Activated CD8-positive, alpha-beta T cell treated with anti-CD3 and anti-CD28 coated beads, Interleukin-2, amount 10 ng/mL, durations not matched to agents 7 days and 5 days (primary cell): ENCODE measurements around the gene FMN2. TPM values are rescaled to one million over a fixed set of nuclear protein-coding genes. Genes with fewer than 3 reads are reported as not detected.

ENCODE experiments used
- ATAC-seq: fragments of 150-1000 bp; cut with Tn5 transposase; one replicate; pipeline ENCODE4 v1.10.0; 2021; ENCODE audit warnings: moderate library complexity
- CTCF ChIA-PET: fragments of 350-600 bp; sonication (Branson Sonifier 250); formaldehyde crosslinking; loops from one replicate; lab custom pipeline; 2021; ENCODE audit warnings: antibody characterized with exemption; lab: Charles Lee
- POLR2A ChIA-PET: fragments of 350-600 bp; sonication (Branson Sonifier 250); formaldehyde crosslinking; loops from one replicate; lab custom pipeline; 2021; ENCODE audit warnings: antibody characterized with exemption; lab: Charles Lee
- DNase-seq: peaks from one replicate; pipeline ENCODE4 v3.0.0-alpha.2; 2020
- H3K27ac Mint-ChIP-seq: one replicate; pipeline ENCODE4 v1.8.0; 2021; ENCODE audit warnings: mild to moderate bottlenecking, mixed read lengths
- H3K27me3 Mint-ChIP-seq: one replicate; pipeline ENCODE4 v1.8.0; 2021; ENCODE audit warnings: low read depth, mixed read lengths
- H3K36me3 Mint-ChIP-seq: one replicate; pipeline ENCODE4 v1.8.0; 2021; ENCODE audit warnings: low read depth, mixed read lengths
- H3K4me1 Mint-ChIP-seq: one replicate; pipeline ENCODE4 v1.8.0; 2021; ENCODE audit warnings: low read depth, mixed read lengths
- H3K4me3 Mint-ChIP-seq: one replicate; pipeline ENCODE4 v1.8.0; 2021; ENCODE audit warnings: mild to moderate bottlenecking, mixed read lengths
- H3K9me3 Mint-ChIP-seq: one replicate; pipeline ENCODE4 v1.8.0; 2022; ENCODE audit warnings: mixed read lengths; ENCODE audit not compliant: insufficient read depth
- total RNA-seq, 2 experiments: library from RNA; stranded (reverse); gene quantifications; one replicate each; pipeline ENCODE4 v1.2.3, GENCODE V29; 2021

Gene FMN2
- total RNA-seq, 2 experiments from 2014 or later: not detected

DNA sequence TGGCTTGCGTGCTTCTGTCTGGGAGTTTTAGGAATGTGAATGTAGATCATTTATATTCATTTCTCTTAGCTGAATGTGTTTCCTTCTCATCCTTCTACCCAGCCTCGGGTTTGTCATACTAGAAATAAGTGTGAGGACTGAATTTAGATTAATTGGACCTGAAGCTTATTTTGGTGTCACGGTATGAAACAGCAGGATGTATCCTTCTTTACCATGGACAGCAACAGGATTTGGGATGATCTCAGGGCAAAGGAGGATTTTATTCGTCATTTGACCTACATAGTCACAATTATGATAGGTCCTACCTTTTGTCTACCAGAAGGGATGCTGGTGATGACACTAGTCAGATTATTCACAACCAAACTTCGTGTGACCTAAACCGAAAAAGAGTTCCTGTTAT, 127.4 kb downstream of the FMN2 start:
- DNase-seq: no peak
- H3K9me3 Mint-ChIP-seq: peaks cover 10% of the 10 kb centered on the region
- no peak overlapping the region for H3K4me3 Mint-ChIP-seq
- H3K36me3 Mint-ChIP-seq: no peaks in the 10 kb centered on the region
- H3K27ac Mint-ChIP-seq: no peak overlapping the region
- ChIA-PET CTCF (no interaction called here), POLR2A (no interaction called here)
- no peaks in the 10 kb centered on the region for H3K4me1 Mint-ChIP-seq
- ATAC-seq: no peak
- no peaks in the 10 kb centered on the region for H3K27me3 Mint-ChIP-seq

DNA sequence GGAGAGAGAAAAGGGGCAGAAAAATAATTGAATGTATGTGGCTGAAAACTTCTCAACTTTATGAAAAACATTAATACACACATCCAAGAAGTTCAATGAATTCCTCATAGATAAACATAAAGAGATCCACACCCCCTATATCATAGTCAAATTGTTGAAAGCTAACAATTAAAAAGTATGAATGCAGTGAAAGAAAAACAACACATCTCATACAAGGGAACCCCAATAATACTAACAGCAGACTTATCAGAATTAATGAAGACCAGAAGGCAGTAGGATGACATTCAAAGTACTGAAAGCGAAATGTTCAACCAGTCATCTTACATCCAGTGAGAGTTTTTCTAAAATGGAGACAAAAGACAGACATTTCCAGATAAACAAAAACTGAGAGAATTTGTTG, 134.4 kb downstream of the FMN2 start:
- Mint-ChIP-seq H3K4me3 (no peak overlapping the region), H3K4me1 (no peaks in the 10 kb centered on the region), H3K9me3 (peaks cover 24% of the 10 kb centered on the region), H3K27me3 (no peaks in the 10 kb centered on the region), H3K36me3 (no peaks in the 10 kb centered on the region), H3K27ac (no peak overlapping the region)
- DNase-seq (no peak), ATAC-seq (no peak)
- ChIA-PET POLR2A (no interaction called here), CTCF (no interaction called here)

DNA sequence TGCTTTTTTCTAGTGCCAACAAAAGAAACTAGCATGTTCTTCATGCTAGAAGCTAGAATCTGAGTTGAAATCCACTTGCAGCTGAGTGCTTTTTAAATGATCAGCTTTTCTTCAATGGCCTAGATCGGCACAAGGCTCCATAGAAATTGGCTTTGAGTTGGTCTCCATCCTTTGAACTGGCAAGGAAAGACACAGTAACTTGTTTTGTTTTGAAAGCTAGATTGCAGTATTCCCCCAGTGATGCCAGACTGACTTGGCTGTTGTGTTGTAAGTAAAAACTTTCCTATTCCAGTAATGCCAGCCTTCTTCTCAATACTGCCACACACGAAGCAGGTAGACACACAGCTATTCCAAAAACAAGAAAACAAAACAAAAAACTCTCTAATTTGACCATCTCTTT, 139.1 kb downstream of the FMN2 start:
- Mint-ChIP-seq H3K27me3 (no peaks in the 10 kb centered on the region), H3K27ac (no peak overlapping the region), H3K4me1 (no peaks in the 10 kb centered on the region), H3K4me3 (no peak overlapping the region), H3K36me3 (no peaks in the 10 kb centered on the region), H3K9me3 (peaks cover 3% of the 10 kb centered on the region)
- DNase-seq (no peak), ATAC-seq (no peak)
- POLR2A ChIA-PET: no interaction called here
- CTCF ChIA-PET: no interaction called here

DNA sequence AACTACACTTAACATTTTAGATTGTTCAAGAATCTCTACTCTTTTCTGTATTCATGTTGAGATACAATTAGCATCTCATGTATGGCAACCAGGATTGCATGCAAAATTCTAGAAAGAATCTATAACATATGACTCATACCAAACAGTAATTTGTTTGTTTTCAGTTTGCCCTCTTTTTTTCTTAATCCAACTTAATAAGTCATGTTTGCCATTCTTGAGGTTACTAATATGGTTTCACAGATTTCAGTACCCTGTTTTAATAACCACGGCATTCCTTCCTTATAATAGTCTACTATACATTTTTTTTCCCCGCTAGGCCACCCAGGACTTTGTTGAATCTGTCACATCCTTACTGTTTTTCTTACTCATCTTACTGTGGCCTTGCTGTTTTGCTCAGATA, 140.8 kb downstream of the FMN2 start:
- ChIA-PET POLR2A (no interaction called here), CTCF (no interaction called here)
- no peak overlapping the region for H3K27ac Mint-ChIP-seq
- H3K9me3 Mint-ChIP-seq: no peaks in the 10 kb centered on the region
- no peaks in the 10 kb centered on the region for H3K27me3 Mint-ChIP-seq
- H3K4me1 Mint-ChIP-seq: no peaks in the 10 kb centered on the region
- H3K4me3 Mint-ChIP-seq: no peak overlapping the region
- no peak for DNase-seq
- ATAC-seq: no peak
- no peaks in the 10 kb centered on the region for H3K36me3 Mint-ChIP-seq

DNA sequence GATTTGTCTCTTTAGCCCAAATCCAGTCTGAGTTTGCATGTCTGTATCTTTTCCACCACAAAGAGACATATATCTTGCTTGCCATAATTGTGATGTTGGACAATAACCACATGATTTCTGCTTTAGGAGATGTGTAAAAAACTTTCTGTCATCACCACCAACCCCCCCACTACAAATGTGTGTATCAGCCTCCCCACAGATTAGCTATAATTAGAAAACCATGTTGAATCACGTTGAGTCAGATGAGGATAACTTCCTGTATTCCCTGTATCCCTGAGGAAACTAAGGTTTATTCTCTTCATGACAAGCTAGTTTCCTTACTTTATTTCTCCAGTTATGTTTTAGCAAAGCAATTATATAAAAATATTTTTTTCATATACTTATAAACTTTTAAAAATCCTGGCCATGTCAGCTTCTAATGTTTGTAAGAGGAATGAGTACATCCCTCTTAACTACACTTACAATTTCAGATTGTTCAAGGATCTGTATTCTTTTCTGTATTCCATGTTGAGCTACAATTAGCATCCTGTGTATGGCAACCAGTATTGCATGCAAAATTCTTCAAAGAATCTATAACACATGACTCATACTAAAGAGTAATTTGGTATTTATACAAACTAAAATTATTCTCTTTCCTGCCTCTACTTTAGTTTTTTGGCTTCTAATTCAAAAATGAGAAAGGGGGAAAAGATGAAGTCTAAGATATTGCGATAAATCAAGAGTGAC, 143.0 kb downstream of the FMN2 start:
- ChIA-PET CTCF (no interaction called here), POLR2A (no interaction called here)
- no peak overlapping the region for H3K4me3 Mint-ChIP-seq
- H3K27me3 Mint-ChIP-seq: no peaks in the 10 kb centered on the region
- no peaks in the 10 kb centered on the region for H3K36me3 Mint-ChIP-seq
- H3K4me1 Mint-ChIP-seq: no peaks in the 10 kb centered on the region
- ATAC-seq: no peak
- no peak overlapping the region for H3K27ac Mint-ChIP-seq
- DNase-seq: no peak
- no peaks in the 10 kb centered on the region for H3K9me3 Mint-ChIP-seq

DNA sequence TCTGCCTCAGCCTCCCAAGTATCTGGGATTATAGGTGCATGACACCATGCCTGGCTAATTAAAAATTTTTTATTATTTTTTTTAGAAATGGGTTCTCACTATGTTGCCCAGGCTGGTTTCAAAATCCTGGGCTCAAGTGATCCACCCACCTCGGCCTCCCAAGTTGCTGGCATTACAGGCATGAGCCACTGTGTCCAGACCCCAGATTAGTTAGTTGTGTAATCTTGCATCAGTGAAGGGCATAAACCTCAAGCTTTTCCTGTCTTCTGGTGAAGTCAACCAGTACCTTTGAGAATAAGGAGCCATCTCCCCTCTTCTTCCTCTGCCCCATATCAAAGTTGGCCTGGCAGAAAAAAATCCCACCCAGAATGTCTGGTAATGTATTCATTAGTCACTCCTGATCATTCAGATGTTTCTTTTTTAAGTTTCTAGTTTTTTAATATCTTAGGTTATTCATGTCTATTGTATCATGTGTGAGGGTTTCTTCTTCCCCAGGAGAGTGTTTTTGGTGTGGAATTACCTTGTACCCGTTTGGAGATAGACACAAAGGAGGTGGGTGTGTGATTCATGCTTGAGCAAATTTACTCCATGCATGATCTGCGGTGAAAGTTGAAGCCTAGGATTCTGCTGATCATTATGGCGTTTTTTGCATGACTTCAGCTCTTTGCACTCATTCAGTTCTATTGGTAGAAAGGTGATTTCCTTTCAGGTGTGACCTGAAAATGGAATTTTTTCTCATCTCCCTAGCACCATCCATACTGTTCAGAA, 144.0 kb downstream of the FMN2 start:
- ChIA-PET POLR2A (no interaction called here), CTCF (no interaction called here)
- no peak overlapping the region for H3K27ac Mint-ChIP-seq
- no peaks in the 10 kb centered on the region for H3K4me1 Mint-ChIP-seq
- H3K36me3 Mint-ChIP-seq: no peaks in the 10 kb centered on the region
- H3K4me3 Mint-ChIP-seq: no peak overlapping the region
- no peak for DNase-seq
- ATAC-seq: no peak
- no peaks in the 10 kb centered on the region for H3K27me3 Mint-ChIP-seq
- no peaks in the 10 kb centered on the region for H3K9me3 Mint-ChIP-seq

DNA sequence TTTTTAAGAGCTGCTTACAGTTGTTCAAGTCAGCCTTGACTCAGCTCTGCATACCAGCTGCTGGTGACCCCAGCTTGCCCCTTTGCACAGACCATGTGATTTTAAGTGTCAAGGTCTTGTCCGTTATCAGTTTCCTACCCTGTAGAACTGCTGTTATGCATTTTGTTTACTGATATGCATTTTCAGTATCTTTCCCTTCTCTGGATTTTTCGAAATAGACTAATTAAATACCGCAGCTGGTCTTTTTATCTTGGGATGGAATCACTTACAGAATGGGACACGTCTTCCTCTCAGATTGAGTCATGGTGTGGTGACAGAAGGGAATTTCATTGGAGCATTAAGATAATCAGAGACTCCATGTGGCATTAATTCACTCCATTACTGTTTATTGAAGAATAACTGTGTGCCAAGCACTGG, 145.6 kb downstream of the FMN2 start:
- ATAC-seq: no peak
- H3K27ac Mint-ChIP-seq: no peak overlapping the region
- ChIA-PET CTCF (no interaction called here), POLR2A (no interaction called here)
- H3K4me1 Mint-ChIP-seq: no peaks in the 10 kb centered on the region
- H3K27me3 Mint-ChIP-seq: no peaks in the 10 kb centered on the region
- H3K4me3 Mint-ChIP-seq: no peak overlapping the region
- no peak for DNase-seq
- no peaks in the 10 kb centered on the region for H3K36me3 Mint-ChIP-seq
- H3K9me3 Mint-ChIP-seq: no peaks in the 10 kb centered on the region

DNA sequence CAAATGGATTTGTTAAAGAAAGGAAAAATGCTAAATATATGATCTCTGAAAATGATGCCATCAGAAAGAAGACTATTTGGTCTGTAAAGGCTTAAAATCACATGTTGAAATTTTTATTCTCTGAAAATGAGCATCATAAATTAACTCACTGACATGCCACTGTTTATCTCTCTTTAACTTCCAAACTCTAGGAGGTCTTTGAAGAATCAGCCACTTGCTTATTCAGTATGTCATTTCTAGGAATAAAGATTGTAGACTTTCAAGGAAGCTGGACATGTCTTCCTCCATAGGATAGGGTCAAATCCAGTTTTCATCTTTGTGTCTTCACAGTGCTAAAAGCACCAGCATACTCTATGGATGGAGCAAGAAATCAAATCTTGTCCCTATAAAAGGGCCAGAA, 147.6 kb downstream of the FMN2 start:
- H3K27me3 Mint-ChIP-seq: no peaks in the 10 kb centered on the region
- no peaks in the 10 kb centered on the region for H3K36me3 Mint-ChIP-seq
- DNase-seq (no peak), ATAC-seq (no peak)
- POLR2A ChIA-PET: no interaction called here
- H3K4me3 Mint-ChIP-seq: no peak overlapping the region
- CTCF ChIA-PET: no interaction called here
- peaks cover 6% of the 10 kb centered on the region for H3K9me3 Mint-ChIP-seq
- no peak overlapping the region for H3K27ac Mint-ChIP-seq
- H3K4me1 Mint-ChIP-seq: no peaks in the 10 kb centered on the region

DNA sequence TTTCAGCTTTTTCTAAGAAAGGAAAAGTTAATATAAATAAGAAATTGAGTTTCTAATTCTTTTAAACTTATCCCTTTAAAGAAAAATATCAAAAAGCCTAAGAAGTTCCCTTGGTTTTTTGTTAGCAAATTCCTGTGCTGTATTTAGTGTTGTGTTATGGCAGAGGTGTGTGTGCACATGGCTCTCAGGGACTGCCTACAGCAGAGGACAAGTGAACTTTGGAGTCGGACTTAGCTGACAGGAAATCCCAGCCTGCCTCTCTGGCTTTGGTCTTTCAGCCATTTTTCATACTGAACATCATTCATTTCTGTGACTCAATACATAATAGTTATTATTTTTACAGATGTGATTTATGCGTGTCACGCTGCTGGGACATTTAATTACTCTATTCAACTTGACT, 149.6 kb downstream of the FMN2 start:
- no peak overlapping the region for H3K4me3 Mint-ChIP-seq
- no peak for ATAC-seq
- no peaks in the 10 kb centered on the region for H3K4me1 Mint-ChIP-seq
- H3K36me3 Mint-ChIP-seq: no peaks in the 10 kb centered on the region
- H3K9me3 Mint-ChIP-seq: peaks cover 6% of the 10 kb centered on the region
- no peaks in the 10 kb centered on the region for H3K27me3 Mint-ChIP-seq
- ChIA-PET CTCF (no interaction called here), POLR2A (no interaction called here)
- DNase-seq: no peak
- H3K27ac Mint-ChIP-seq: no peak overlapping the region

DNA sequence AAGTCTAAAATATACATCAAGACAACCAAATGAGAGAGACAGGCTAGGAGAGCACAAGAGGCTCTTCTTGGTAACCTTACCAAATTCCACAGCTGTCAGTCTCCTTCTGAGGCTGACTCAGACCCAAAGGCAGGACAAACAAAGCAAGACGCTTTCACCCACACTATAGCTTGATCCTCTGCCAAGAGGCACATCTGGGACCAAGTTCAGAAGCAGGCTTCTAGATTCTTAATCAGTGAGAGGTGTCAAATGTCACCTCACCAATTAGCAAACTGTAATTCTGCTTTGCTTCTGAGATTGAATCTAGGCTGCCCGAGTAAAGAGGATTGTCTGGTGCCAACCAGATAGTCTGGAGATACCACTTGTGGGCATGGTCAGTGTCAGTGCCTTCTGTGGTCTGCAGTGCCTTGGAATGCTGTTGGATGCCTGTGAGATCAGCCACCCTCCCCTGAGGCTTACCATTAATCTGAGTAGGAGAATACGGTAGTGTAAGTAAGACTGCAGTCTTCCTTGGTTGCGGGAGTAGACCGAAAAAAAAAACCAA, 151.0 kb downstream of the FMN2 start:
- Mint-ChIP-seq H3K36me3 (no peaks in the 10 kb centered on the region), H3K9me3 (peaks cover 6% of the 10 kb centered on the region), H3K27ac (no peak overlapping the region), H3K27me3 (no peaks in the 10 kb centered on the region), H3K4me1 (no peaks in the 10 kb centered on the region), H3K4me3 (no peak overlapping the region)
- ATAC-seq: no peak
- no peak for DNase-seq
- POLR2A ChIA-PET: no interaction called here
- CTCF ChIA-PET: no interaction called here

DNA sequence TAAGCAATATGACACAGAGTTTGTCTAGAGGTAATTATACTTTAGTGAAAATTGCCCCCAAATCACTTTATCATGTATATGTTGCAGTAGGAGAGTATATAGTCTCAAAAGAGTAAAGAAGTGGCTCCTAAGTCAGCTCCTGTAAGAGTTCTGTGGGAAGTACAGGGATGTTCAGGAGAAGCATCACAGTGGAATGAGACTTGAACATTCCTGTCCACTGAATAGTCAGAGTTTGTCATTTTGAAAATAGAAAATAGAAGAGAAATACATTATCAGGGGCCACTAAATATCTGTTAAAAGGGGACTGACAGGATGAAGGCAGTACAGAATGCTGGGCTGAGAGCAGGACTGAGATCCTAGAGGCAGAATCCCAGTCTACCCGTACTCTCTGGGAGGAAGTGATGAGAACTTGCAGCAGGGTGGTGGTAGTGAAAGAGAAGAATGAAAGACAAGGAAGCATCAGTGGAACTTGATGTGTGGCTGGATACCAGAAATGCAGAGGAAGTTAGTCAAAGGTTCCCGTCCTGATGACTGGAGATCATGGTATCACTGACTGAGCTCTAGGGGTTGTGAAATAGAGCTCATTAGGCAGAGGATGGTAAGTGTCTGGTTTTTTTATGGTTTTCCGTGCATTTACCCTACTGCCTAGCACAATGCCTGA, 153.4 kb downstream of the FMN2 start:
- Mint-ChIP-seq H3K27me3 (no peaks in the 10 kb centered on the region), H3K36me3 (no peaks in the 10 kb centered on the region), H3K27ac (no peak overlapping the region), H3K4me1 (no peaks in the 10 kb centered on the region), H3K9me3 (peaks cover 6% of the 10 kb centered on the region), H3K4me3 (no peak overlapping the region)
- ATAC-seq (no peak), DNase-seq (no peak)
- POLR2A ChIA-PET: no interaction called here
- CTCF ChIA-PET: no interaction called here

DNA sequence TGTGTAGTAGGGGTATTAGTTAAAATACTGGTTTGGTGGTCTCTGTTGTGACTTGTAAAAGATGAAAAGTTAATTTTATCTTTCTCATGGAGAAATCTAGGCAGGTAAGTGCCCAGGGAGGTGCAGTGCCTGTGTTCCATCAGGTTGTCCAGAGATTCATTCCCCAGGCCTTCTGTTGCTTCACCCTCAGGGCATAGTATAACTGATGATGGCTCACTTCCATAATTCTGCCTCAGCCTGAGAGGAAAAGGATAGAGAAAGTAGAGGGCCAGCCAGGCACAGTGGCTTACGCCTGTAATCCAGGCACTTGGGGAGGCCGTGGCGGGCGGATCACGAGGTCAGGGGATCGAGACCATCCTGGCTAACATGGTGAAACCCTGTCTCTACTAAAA, 153.9 kb downstream of the FMN2 start:
- H3K27ac Mint-ChIP-seq: no peak overlapping the region
- no peaks in the 10 kb centered on the region for H3K27me3 Mint-ChIP-seq
- DNase-seq: no peak
- peaks cover 6% of the 10 kb centered on the region for H3K9me3 Mint-ChIP-seq
- no peak for ATAC-seq
- ChIA-PET POLR2A (no interaction called here), CTCF (no interaction called here)
- no peak overlapping the region for H3K4me3 Mint-ChIP-seq
- no peaks in the 10 kb centered on the region for H3K4me1 Mint-ChIP-seq
- H3K36me3 Mint-ChIP-seq: no peaks in the 10 kb centered on the region
